A673 (cell line): Measurements from ENCODE around the gene SCRN1. TPM values are rescaled to one million over a fixed set of nuclear protein-coding genes. Genes with fewer than 3 reads are reported as not detected.

Experiments
- BruUV-seq: library from RNA; stranded (reverse); fragments of 400-500 nt; replicated peaks from 2 replicates; lab custom pipeline; 2021; lab: Mats Ljungman, UMichigan
- CTCF ChIA-PET: fragments of 300-600 bp; sonication (Branson Sonifier 250); formaldehyde crosslinking; loops from one replicate; lab custom pipeline; 2022; ENCODE audit warnings: antibody characterized with exemption; lab: Charles Lee
- POLR2A ChIA-PET: fragments of 300-600 bp; sonication (Branson Sonifier 250); formaldehyde crosslinking; loops from one replicate; lab custom pipeline; 2022; ENCODE audit warnings: antibody characterized with exemption; ENCODE audit not compliant: low non-redundant PET; lab: Charles Lee
- DNase-seq: peaks from one replicate; pipeline ENCODE4 v3.0.0-alpha.2; 2015; ENCODE audit warnings: low spot score
- H3K27ac ChIP-seq: fragments of 200-600 bp; sonication (generic); 2 replicates; pipeline ENCODE4 v1.5.1; 2016; ENCODE audit warnings: mixed run types, low read depth, mild to moderate bottlenecking, mixed read lengths, antibody characterized with exemption, low read length; ENCODE audit not compliant: poor library complexity, severe bottlenecking
- H3K27me3 ChIP-seq: fragments of 200-600 bp; sonication (generic); replicated peaks from 2 replicates; pipeline ENCODE4 v1.6.1; 2017; ENCODE audit warnings: mixed run types, low read depth, mild to moderate bottlenecking, mixed read lengths, antibody characterized with exemption, low read length; ENCODE audit not compliant: insufficient read depth, poor library complexity
- H3K36me3 ChIP-seq: fragments of 200-600 bp; sonication (generic); 2 replicates; pipeline ENCODE4 v1.6.1; 2016; ENCODE audit warnings: mixed run types, mild to moderate bottlenecking, mixed read lengths, antibody characterized with exemption, low read length; ENCODE audit not compliant: insufficient read depth, poor library complexity, severe bottlenecking
- H3K4me1 ChIP-seq: fragments of 200-600 bp; sonication (generic); 2 replicates; pipeline ENCODE4 v1.6.1; 2017; ENCODE audit warnings: mixed run types, mild to moderate bottlenecking, mixed read lengths, antibody characterized with exemption, low read length; ENCODE audit not compliant: insufficient read depth, poor library complexity, severe bottlenecking
- H3K4me3 ChIP-seq: fragments of 200-600 bp; sonication (generic); 2 replicates; pipeline ENCODE4 v1.5.1; 2016; ENCODE audit warnings: low read depth, mixed run types, mild to moderate bottlenecking, mixed read lengths, low read length; ENCODE audit not compliant: poor library complexity, severe bottlenecking
- H3K9me3 ChIP-seq: fragments of 200-600 bp; sonication (generic); 2 replicates; pipeline ENCODE4 v1.6.1; 2016; ENCODE audit warnings: mixed run types, low read depth, mild to moderate bottlenecking, mixed read lengths, antibody characterized with exemption, low read length; ENCODE audit not compliant: poor library complexity, severe bottlenecking
- CTCF ChIP-seq: fragments of 300-800, 200-600 bp; sonication (generic); conservative IDR thresholded peaks from 2 replicates; pipeline ENCODE4 v1.5.1; 2017; ENCODE audit warnings: low read depth, mild to moderate bottlenecking, antibody characterized with exemption, low read length, moderate library complexity, mixed read lengths
- EZH2 ChIP-seq: fragments of 200-600 bp; sonication (generic); IDR thresholded peaks from 2 replicates; pipeline ENCODE4 v1.6.1; 2017; ENCODE audit warnings: borderline replicate concordance, low read depth, mild to moderate bottlenecking, mixed read lengths, antibody characterized with exemption, low read length; ENCODE audit not compliant: poor library complexity, severe bottlenecking
- intact Hi-C: fragments of 100-400 bp; cut with micrococcal nuclease; formaldehyde crosslinking; loops from one replicate; pipeline ENCODE4 v1.10.0; 2022; ENCODE audit not compliant: unreplicated experiment
- total RNA-seq: library from RNA; stranded (reverse); gene quantifications from 2 replicates; pipeline ENCODE4 v1.2.3, GENCODE V29; 2021

The SCRN1 gene
- total RNA-seq, 1 experiment from 2014 or later, result 83.9 TPM

GRCh38 chr7:29882481-29882880 lies 107.1 kb downstream of the SCRN1 start:
- Histone ChIP-seq H3K27ac (no peak overlapping the region), H3K4me3 (no peak overlapping the region), H3K4me1 (no peaks in the 10 kb centered on the region), H3K9me3 (no peaks in the 10 kb centered on the region), H3K36me3 (no peaks in the 10 kb centered on the region), H3K27me3 (no peaks in the 10 kb centered on the region)
- ChIA-PET CTCF (no interaction called here), POLR2A (no interaction called here)
- TF ChIP-seq CTCF (no peak), EZH2 (no peak)
- no peak for DNase-seq
- BruUV-seq, result no TSS peak
- intact Hi-C loops, result no loop called here

GRCh38 chr7:29881724-29882123 lies 107.9 kb downstream of the SCRN1 start:
- intact Hi-C loops, result no loop called here
- H3K4me3 ChIP-seq, result no peak overlapping the region
- no peak for DNase-seq
- H3K36me3 ChIP-seq, result no peaks in the 10 kb centered on the region
- TF ChIP-seq EZH2 (no peak), CTCF (no peak)
- H3K27ac ChIP-seq, result no peak overlapping the region
- no TSS peak for BruUV-seq
- H3K27me3 ChIP-seq, result no peaks in the 10 kb centered on the region
- ChIA-PET CTCF (no interaction called here), POLR2A (no interaction called here)
- H3K9me3 ChIP-seq, result no peaks in the 10 kb centered on the region
- H3K4me1 ChIP-seq, result no peaks in the 10 kb centered on the region

GRCh38 chr7:29879609-29880008 lies 110.0 kb downstream of the SCRN1 start:
- DNase-seq, result no peak
- TF ChIP-seq EZH2, result no peak
- no peak for TF ChIP-seq CTCF
- Histone ChIP-seq H3K4me1 (no peaks in the 10 kb centered on the region), H3K27me3 (no peaks in the 10 kb centered on the region), H3K27ac (no peak overlapping the region), H3K36me3 (no peaks in the 10 kb centered on the region), H3K4me3 (no peak overlapping the region), H3K9me3 (no peaks in the 10 kb centered on the region)
- ChIA-PET CTCF (interaction anchor here (1.9 kb wide), 1 partner anchor 182 kb away, joined by 9 read pairs; no protein-coding TSS in a partner anchor), POLR2A (no interaction called here)
- intact Hi-C loops, result loop anchor here (2.0 to 5.0 kb wide), 2 partner anchors 41 to 183 kb away; no protein-coding TSS in a partner anchor
- no TSS peak for BruUV-seq
